Chondrocyte (in vitro differentiated cells): ENCODE data around the gene CPLX3. TPM values are rescaled to one million over a fixed set of nuclear protein-coding genes. Genes with fewer than 3 reads are reported as not detected.

Experiments used
- DNase-seq: peaks from one replicate; pipeline ENCODE4 v3.0.0; 2021; ENCODE audit warnings: mixed read lengths, low spot score
- H3K27ac Mint-ChIP-seq: one replicate; pipeline ENCODE4 v1.8.0; 2021; ENCODE audit warnings: mild to moderate bottlenecking, moderate library complexity, mixed read lengths; ENCODE audit not compliant: unreplicated experiment
- H3K27me3 Mint-ChIP-seq: 2 replicates; pipeline ENCODE4 v1.8.0; 2021; ENCODE audit warnings: low read depth, mixed read lengths
- H3K36me3 Mint-ChIP-seq: 2 replicates; pipeline ENCODE4 v1.8.0; 2021; ENCODE audit warnings: low read depth, mixed read lengths
- H3K4me1 Mint-ChIP-seq: 2 replicates; pipeline ENCODE4 v1.8.0; 2021; ENCODE audit warnings: low read depth, mild to moderate bottlenecking, mixed read lengths
- H3K4me3 Mint-ChIP-seq: one replicate; pipeline ENCODE4 v1.8.0; 2021; ENCODE audit warnings: mild to moderate bottlenecking, moderate library complexity, mixed read lengths; ENCODE audit not compliant: unreplicated experiment
- H3K9me3 Mint-ChIP-seq: 2 replicates; pipeline ENCODE4 v1.8.0; 2021; ENCODE audit warnings: low read depth, mixed read lengths
- total RNA-seq: library from RNA; stranded (reverse); gene quantifications from 3 replicates; pipeline ENCODE4 v1.2.1, GENCODE V29; 2021
- TF ChIP-seq, protein P1 (sequence below): fragments of 200-600 bp; sonication (generic); IDR thresholded peaks from 2 replicates; pipeline ENCODE4 v1.5.0; 2021; ENCODE audit warnings: antibody characterized with exemption, mild to moderate bottlenecking, moderate library complexity

CPLX3 gene
- total RNA-seq, 1 donor from 2014 or later = not detected

- TF ChIP-seq, protein P1, sequence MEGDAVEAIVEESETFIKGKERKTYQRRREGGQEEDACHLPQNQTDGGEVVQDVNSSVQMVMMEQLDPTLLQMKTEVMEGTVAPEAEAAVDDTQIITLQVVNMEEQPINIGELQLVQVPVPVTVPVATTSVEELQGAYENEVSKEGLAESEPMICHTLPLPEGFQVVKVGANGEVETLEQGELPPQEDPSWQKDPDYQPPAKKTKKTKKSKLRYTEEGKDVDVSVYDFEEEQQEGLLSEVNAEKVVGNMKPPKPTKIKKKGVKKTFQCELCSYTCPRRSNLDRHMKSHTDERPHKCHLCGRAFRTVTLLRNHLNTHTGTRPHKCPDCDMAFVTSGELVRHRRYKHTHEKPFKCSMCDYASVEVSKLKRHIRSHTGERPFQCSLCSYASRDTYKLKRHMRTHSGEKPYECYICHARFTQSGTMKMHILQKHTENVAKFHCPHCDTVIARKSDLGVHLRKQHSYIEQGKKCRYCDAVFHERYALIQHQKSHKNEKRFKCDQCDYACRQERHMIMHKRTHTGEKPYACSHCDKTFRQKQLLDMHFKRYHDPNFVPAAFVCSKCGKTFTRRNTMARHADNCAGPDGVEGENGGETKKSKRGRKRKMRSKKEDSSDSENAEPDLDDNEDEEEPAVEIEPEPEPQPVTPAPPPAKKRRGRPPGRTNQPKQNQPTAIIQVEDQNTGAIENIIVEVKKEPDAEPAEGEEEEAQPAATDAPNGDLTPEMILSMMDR = no peak
- Mint-ChIP-seq H3K4me1 (no peaks in the 10 kb centered on the region), H3K27ac (no peak overlapping the region), H3K4me3 (no peak overlapping the region), H3K36me3 (no peaks in the 10 kb centered on the region), H3K27me3 (peaks cover 24% of the 10 kb centered on the region), H3K9me3 (no peaks in the 10 kb centered on the region)
- DNase-seq = no peak
Observed at GRCh38 chr15:74828835-74829234, 2.4 kb downstream of the CPLX3 start.

DNA sequence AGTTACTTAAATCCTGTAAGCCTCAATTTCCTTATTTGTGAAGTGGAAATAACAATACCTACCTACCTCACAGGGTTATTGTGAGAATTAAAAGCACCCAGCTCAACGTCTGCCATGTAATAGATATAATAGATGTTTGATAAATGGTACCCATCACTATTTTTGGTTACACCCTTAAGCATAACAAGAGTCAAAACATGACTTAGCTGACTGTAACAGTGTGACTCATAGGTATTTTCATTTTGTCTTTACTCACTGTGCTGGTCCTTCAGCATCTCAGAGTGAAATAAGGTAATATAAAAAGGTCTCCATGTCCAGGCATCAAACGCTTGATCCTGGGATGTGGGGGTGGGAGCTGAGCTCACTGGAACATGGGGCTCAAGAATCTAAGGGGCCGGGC is 3.1 kb downstream of the CPLX3 start:
- Mint-ChIP-seq H3K27ac (no peak overlapping the region), H3K4me1 (no peaks in the 10 kb centered on the region), H3K27me3 (peaks cover 22% of the 10 kb centered on the region), H3K9me3 (no peaks in the 10 kb centered on the region), H3K36me3 (no peaks in the 10 kb centered on the region), H3K4me3 (no peak overlapping the region)
- TF ChIP-seq, protein P1 = no peak
- no peak for DNase-seq

DNA sequence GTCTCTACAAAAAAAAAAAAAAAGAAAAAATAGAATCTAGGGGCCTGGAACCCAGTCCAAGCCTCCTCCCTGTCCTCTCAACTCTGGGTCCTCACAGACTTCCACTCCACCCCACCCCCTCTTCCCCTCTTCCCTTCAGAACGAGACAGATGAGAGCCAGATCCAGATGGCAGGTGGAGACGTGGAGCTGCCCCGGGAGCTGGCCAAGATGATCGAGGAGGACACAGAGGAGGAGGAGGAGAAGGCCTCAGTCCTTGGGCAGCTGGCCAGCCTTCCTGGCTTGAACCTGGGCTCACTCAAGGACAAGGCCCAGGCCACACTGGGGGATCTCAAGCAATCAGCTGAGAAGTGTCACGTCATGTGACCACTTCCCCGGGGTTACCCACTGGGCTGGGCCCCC is 3.6 kb downstream of the CPLX3 start:
- no peak for DNase-seq
- H3K36me3 Mint-ChIP-seq = no peaks in the 10 kb centered on the region
- H3K9me3 Mint-ChIP-seq = no peaks in the 10 kb centered on the region
- H3K4me3 Mint-ChIP-seq = no peak overlapping the region
- H3K27me3 Mint-ChIP-seq = peaks cover 18% of the 10 kb centered on the region
- no peaks in the 10 kb centered on the region for H3K4me1 Mint-ChIP-seq
- no peak overlapping the region for H3K27ac Mint-ChIP-seq
- TF ChIP-seq, protein P1 = no peak

- H3K4me1 Mint-ChIP-seq = no peaks in the 10 kb centered on the region
- H3K4me3 Mint-ChIP-seq = no peak overlapping the region
- no peaks in the 10 kb centered on the region for H3K9me3 Mint-ChIP-seq
- H3K36me3 Mint-ChIP-seq = peaks cover 3% of the 10 kb centered on the region
- TF ChIP-seq, protein P1 = no peak
- no peak for DNase-seq
- H3K27ac Mint-ChIP-seq = no peak overlapping the region
- peaks cover 15% of the 10 kb centered on the region for H3K27me3 Mint-ChIP-seq
Observed at GRCh38 chr15:74830868-74831267, 4.4 kb downstream of the CPLX3 start.

DNA sequence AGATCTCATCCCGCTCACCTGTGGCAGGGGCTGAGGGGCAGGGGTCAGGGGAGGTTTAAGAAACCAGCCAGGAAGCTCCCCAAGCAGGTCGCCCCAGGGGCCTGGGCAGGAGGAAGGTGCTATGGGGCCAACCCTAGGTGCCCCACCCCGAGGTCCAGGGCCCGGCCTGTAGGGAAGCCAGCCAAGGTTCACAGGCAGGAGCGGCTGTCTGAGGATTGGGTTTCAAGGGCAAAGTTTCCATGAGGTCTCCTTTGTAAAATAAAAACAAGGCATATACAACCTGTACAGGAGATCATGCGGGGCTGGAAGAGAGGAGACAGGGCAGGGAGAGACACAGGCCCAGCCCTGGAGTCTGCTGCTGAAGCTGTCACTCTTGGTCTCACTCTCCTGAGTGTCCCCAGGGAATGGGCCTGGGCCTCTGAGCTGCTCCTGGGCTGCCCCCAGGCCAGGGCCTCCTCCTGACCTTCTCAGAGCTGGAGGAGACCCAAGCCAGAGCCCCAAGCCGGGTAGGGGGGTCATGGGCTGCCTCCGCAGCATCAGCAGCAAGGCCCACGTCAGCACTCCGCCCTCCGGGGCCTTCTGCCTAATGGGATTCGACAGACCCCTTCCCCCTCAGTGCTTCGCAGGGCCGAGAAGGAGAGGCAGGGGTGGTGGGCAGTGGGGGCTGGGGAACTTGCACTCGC is 5.5 kb downstream of the CPLX3 start:
- TF ChIP-seq, protein P1 = no peak
- Mint-ChIP-seq H3K27me3 (peaks cover 10% of the 10 kb centered on the region), H3K9me3 (no peaks in the 10 kb centered on the region), H3K36me3 (peaks cover 3% of the 10 kb centered on the region), H3K4me1 (no peaks in the 10 kb centered on the region), H3K4me3 (no peak overlapping the region), H3K27ac (no peak overlapping the region)
- no peak for DNase-seq
